GM19193 (cell line): ENCODE results near the gene FAP.

ENCODE experiments used
- POLR2A ChIP-seq: IDR thresholded peaks from 4 replicates; pipeline ENCODE4 v1.6.1; 2011; ENCODE audit not compliant: insufficient read depth, insufficient read length; ENCODE audit errors: extremely low read depth

The FAP gene

GRCh38 chr2:162125138-162125537 is 118.1 kb downstream of the FAP start:
- TF ChIP-seq POLR2A = no peak

GRCh38 chr2:162123806-162124758 is 119.2 kb downstream of the FAP start:
- no peak for TF ChIP-seq POLR2A
